SK-N-SH treated with all-trans-retinoic acid at 6 μM for 48 hours (cell line): ENCODE results near the gene OSBPL1A.

Experiments used
- BACH2 ChIP-seq: fragments of 250-450 bp; sonication (Bioruptor Pico); IDR thresholded peaks from 2 replicates; pipeline ENCODE4 v1.9.0; 2021; ENCODE audit warnings: mild to moderate bottlenecking, borderline replicate concordance
- GLIS3 ChIP-seq: fragments of 250-450 bp; sonication (Bioruptor Pico); IDR thresholded peaks from 2 replicates; pipeline ENCODE4 v1.5.0; 2020; ENCODE audit warnings: mild to moderate bottlenecking, moderate library complexity
- OSR1 ChIP-seq: fragments of 250-450 bp; sonication (Bioruptor Pico); IDR thresholded peaks from 2 replicates; pipeline ENCODE4 v1.8.0; 2022; ENCODE audit warnings: moderate library complexity, mild to moderate bottlenecking, inconsistent platforms
- TF ChIP-seq, protein P1 (sequence below): fragments of 250-450 bp; sonication (Bioruptor Pico); IDR thresholded peaks from 2 replicates; pipeline ENCODE4 v1.8.0; 2020; ENCODE audit warnings: mild to moderate bottlenecking, moderate library complexity, borderline replicate concordance
- TF ChIP-seq, protein P2 (sequence below): fragments of 250-450 bp; sonication (Bioruptor Pico); IDR thresholded peaks from 2 replicates; pipeline ENCODE4 v1.5.1; 2021; ENCODE audit warnings: mild to moderate bottlenecking, moderate library complexity

DNA sequence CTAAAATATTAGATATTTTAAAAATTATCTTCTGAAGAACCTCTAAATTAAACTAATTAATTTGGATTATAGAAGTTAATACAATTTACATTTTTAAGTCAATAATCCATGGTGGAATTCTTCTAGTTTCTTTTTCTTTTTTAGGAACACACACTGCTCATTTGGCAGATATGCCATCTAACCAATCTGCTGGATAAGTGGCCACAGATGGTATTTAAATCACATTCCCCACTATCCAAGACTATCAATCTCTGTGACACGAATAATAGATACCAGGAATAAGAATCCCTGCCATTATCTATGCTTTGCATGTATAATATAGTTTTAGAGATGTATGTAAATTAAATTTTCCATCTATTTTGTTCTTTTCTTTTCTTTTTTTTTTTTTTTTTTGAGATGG lies 200.2 kb downstream of the OSBPL1A start:
- TF ChIP-seq, protein P1, sequence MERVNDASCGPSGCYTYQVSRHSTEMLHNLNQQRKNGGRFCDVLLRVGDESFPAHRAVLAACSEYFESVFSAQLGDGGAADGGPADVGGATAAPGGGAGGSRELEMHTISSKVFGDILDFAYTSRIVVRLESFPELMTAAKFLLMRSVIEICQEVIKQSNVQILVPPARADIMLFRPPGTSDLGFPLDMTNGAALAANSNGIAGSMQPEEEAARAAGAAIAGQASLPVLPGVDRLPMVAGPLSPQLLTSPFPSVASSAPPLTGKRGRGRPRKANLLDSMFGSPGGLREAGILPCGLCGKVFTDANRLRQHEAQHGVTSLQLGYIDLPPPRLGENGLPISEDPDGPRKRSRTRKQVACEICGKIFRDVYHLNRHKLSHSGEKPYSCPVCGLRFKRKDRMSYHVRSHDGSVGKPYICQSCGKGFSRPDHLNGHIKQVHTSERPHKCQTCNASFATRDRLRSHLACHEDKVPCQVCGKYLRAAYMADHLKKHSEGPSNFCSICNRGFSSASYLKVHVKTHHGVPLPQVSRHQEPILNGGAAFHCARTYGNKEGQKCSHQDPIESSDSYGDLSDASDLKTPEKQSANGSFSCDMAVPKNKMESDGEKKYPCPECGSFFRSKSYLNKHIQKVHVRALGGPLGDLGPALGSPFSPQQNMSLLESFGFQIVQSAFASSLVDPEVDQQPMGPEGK, result no peak
- TF ChIP-seq GLIS3 (CRISPR knock-in tag) (no peak), OSR1 (CRISPR knock-in tag) (no peak), BACH2 (no peak)
- TF ChIP-seq, protein P2, sequence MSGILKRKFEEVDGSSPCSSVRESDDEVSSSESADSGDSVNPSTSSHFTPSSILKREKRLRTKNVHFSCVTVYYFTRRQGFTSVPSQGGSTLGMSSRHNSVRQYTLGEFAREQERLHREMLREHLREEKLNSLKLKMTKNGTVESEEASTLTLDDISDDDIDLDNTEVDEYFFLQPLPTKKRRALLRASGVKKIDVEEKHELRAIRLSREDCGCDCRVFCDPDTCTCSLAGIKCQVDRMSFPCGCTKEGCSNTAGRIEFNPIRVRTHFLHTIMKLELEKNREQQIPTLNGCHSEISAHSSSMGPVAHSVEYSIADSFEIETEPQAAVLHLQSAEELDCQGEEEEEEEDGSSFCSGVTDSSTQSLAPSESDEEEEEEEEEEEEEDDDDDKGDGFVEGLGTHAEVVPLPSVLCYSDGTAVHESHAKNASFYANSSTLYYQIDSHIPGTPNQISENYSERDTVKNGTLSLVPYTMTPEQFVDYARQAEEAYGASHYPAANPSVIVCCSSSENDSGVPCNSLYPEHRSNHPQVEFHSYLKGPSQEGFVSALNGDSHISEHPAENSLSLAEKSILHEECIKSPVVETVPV, result no peak; the same call in 1 of the 2 replicates
